ENCODE measurements around the gene SPRN.
"Not testable (repeated sequence)": the region's sequence is repeated elsewhere in the genome, so short reads cannot be mapped to it uniquely, and the experiment has no call there.

The SPRN gene, protein sequence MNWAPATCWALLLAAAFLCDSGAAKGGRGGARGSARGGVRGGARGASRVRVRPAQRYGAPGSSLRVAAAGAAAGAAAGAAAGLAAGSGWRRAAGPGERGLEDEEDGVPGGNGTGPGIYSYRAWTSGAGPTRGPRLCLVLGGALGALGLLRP

GRCh38 chr10:133424601-133425000 lies at the start of gene SPRN:
Gene SPRN (minus strand): TSS chr10:133424625. CDS start chr10:133423681, 944 bp downstream.
- H3K4me3 ChIP-seq (ENCODE audit: low read depth, low read length) = not testable (repeated sequence)

DNA sequence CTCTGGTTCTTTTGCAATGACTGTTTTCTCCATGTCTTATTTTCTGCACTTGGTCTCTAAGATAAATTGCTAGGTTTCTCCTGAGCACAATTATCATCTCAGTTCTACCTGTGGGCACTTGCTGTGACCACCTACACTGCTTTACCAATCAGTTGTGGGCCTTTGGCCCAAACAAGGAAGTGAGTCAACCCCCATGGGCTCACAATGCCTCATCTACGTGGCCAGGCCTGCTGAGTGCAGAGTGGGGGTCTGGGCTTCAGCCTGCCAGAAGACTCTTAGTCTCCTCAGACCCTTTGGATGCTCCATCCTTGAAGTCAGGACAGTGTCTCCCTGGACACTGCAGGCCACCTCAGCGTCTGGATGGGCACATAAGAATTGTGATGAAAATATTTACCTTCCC lies 49.6 kb upstream of the SPRN start:
- no peak overlapping the region for H3K4me3 ChIP-seq (ENCODE audit: low read depth, low read length)
- TF ChIP-seq, protein P1, sequence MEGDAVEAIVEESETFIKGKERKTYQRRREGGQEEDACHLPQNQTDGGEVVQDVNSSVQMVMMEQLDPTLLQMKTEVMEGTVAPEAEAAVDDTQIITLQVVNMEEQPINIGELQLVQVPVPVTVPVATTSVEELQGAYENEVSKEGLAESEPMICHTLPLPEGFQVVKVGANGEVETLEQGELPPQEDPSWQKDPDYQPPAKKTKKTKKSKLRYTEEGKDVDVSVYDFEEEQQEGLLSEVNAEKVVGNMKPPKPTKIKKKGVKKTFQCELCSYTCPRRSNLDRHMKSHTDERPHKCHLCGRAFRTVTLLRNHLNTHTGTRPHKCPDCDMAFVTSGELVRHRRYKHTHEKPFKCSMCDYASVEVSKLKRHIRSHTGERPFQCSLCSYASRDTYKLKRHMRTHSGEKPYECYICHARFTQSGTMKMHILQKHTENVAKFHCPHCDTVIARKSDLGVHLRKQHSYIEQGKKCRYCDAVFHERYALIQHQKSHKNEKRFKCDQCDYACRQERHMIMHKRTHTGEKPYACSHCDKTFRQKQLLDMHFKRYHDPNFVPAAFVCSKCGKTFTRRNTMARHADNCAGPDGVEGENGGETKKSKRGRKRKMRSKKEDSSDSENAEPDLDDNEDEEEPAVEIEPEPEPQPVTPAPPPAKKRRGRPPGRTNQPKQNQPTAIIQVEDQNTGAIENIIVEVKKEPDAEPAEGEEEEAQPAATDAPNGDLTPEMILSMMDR (IDR thresholded peaks at IDR 0.05; ENCODE audit: borderline replicate concordance, insufficient read depth, low read depth, low read length) = no peak

DNA sequence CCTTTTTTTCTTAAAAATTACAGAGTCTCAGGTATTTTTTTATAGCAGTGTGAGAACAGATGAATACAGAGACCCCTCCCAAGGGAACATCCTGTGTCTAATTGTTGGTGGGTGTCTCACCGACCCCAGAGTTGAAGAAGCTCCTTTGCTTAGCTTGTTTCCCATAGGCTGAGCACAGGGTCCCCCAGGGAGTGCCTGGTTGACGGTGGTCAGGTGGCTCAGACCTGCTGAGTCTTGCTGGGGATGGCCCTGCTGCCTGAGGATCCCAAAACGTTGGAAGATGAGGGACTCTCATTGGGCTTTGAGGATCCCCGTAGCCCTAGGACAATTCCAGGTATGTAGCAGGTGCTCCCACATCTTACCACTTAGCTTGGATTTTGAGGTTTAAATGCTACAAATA lies 48.8 kb upstream of the SPRN start:
- TF ChIP-seq, protein P1 (IDR thresholded peaks at IDR 0.05; ENCODE audit: borderline replicate concordance, insufficient read depth, low read depth, low read length) = no peak

GRCh38 chr10:133471300-133472109 lies 47.1 kb upstream of the SPRN start:
- no peak overlapping the region for H3K4me3 ChIP-seq (ENCODE audit: low read depth, low read length)
- TF ChIP-seq, protein P1 (IDR thresholded peaks at IDR 0.05; ENCODE audit: borderline replicate concordance, insufficient read depth, low read depth, low read length) = no peak

More for the DNA sequence above, 48.8 kb upstream of the SPRN start:
- no peak overlapping the region for H3K4me3 ChIP-seq (ENCODE audit: low read depth, low read length)

- not testable (repeated sequence) for H3K4me3 ChIP-seq (ENCODE audit: low read depth, low read length)
Observed at GRCh38 chr10:133469205-133469604, 44.8 kb upstream of the SPRN start.

GRCh38 chr10:133467286-133467911 lies 43.0 kb upstream of the SPRN start:
- H3K4me3 ChIP-seq (ENCODE audit: low read depth, low read length) = no peak overlapping the region

GRCh38 chr10:133466683-133467275 lies 42.4 kb upstream of the SPRN start:
- TF ChIP-seq, protein P1 (IDR thresholded peaks at IDR 0.05; ENCODE audit: borderline replicate concordance, insufficient read depth, low read depth, low read length) = no peak
- no peak overlapping the region for H3K4me3 ChIP-seq (ENCODE audit: low read depth, low read length)

More at GRCh38 chr10:133467286-133467911, 43.0 kb upstream of the SPRN start:
- TF ChIP-seq, protein P1 (IDR thresholded peaks at IDR 0.05; ENCODE audit: borderline replicate concordance, insufficient read depth, low read depth, low read length) = no peak
